ENCODE measurements around the gene F13B.
"Not testable (repeated sequence)": the region's sequence is repeated elsewhere in the genome, so short reads cannot be mapped to it uniquely, and the experiment has no call there.

F13B gene

DNA sequence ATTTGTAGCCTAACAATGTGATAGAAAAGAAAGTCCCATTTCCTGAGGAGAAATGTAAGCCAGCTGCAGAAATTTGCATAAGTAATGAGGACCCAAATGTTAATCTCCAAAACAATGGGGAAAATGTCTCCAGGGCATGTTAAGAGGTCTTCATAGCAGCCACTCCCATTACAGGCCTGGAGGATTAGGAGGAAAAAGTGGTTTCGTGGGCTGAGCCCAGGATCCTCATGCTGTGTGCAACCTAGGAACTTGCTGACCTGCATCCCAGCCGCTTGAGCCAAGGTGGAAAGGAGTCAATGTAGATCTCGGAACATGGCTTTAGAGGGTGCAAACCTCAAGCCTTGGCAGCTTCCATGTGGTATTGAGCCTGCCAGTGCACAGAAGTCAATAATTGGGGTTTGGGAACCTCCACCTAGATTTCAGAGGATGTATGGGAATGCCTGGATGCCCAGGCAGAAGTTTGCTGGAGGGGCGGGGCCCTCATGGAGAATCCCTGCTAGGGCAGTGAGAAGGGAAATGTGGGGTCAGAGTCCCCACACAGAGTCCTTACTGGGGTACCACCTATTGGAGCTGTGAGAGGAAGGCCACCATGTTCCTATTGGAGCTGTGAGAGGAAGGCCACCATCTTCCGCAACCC lies 14.2 kb upstream of the F13B start:
- no peak for TF ChIP-seq JUND (IDR thresholded peaks at IDR 0.05; ENCODE audit: low read depth)
- DNase-seq (ENCODE audit: low read depth in 1 of 2, low spot score in 1 of 2): no peak
- in situ Hi-C loops (cut with HindIII; ENCODE audit: low pct_unique_long_range_greater_than_20kb, low sequenced_read_pairs): no loop called here

DNA sequence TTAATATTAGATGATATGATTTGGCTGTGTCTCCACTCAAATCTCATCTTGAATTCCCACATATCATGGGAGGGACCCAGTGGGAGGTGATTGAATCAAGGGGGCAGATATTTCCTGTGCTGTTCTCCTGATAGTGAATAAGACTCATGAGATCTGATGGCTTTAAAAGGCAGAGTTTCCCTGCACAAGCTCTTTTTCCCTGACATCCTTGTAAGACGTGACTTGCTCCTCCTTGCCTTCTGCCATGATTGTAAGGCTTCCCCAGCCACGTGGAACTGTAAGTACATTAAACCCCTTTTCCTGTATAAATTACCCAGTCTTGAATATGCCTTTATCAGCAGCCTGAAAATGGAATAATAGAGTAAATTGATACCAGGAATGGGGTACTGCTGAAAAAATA lies 13.3 kb upstream of the F13B start:
- TF ChIP-seq JUND (IDR thresholded peaks at IDR 0.05; ENCODE audit: low read depth): no peak
- DNase-seq (ENCODE audit: low read depth in 1 of 2, low spot score in 1 of 2): no peak
- in situ Hi-C loops (cut with HindIII; ENCODE audit: low pct_unique_long_range_greater_than_20kb, low sequenced_read_pairs): no loop called here

DNA sequence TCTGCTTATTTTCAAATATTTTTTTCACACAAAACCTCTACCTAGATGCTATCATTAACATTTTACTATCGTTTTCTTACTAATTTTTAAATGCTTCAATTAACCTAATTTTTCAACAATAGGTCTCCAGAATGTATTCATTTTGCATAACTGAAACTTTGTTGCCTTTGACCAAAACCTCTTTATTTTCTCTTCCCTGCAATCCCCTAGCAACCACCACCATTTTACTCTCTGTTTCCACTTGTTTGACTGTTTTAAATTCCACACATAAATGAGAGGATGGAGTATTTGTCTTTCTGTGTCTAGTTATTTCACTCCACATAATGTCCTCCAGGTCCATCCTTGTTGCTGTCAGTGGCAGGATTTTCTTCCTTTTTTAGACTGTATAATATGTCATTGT lies 9.5 kb upstream of the F13B start:
- no peak for TF ChIP-seq JUND (IDR thresholded peaks at IDR 0.05; ENCODE audit: low read depth)
- in situ Hi-C loops (cut with HindIII; ENCODE audit: low pct_unique_long_range_greater_than_20kb, low sequenced_read_pairs): no loop called here
- no peak for DNase-seq (ENCODE audit: low read depth in 1 of 2, low spot score in 1 of 2)

DNA sequence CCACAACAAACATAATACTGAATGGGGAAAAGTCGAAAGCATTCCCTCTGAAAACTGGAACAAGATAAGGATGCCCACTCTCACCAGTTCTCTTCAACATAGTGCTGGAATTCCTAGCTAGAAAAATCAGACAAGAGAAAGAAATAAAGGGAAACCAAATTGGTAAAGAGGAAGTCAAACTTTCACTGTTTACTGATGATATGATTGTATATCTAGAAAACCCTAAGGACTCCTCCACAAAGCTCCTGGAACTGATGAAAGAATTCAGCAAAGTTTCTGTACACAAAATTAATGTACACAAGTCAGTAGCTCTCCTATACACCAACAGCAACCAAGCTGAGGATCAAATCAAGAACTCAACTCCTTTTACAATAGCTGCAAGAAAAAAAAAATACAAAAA lies 6.9 kb upstream of the F13B start:
- in situ Hi-C loops (cut with HindIII; ENCODE audit: low pct_unique_long_range_greater_than_20kb, low sequenced_read_pairs): no loop called here
- DNase-seq (ENCODE audit: low read depth in 1 of 2, low spot score in 1 of 2): no peak
- TF ChIP-seq JUND (IDR thresholded peaks at IDR 0.05; ENCODE audit: low read depth): no peak

DNA sequence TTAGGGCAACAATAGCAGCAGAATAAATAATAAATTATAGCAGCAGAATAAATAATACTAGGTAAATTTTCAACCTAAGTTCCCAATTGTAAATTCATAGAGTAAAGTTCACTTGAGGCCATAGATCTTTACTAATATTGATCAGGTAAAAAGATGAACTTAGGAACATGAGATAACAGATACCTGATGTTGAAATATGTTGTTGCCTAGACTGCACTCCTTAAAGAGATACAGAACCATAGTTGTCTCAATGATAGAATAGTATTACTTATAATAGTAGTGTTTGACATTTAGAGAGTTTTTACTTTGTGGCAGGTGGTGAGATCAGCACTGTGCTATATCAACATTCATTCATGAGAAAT lies 378 bp upstream of the F13B start:
- DNase-seq (ENCODE audit: low read depth in 1 of 2, low spot score in 1 of 2): no peak
- in situ Hi-C loops (cut with HindIII; ENCODE audit: low pct_unique_long_range_greater_than_20kb, low sequenced_read_pairs): no loop called here
- no peak for TF ChIP-seq JUND (IDR thresholded peaks at IDR 0.05; ENCODE audit: low read depth)

DNA sequence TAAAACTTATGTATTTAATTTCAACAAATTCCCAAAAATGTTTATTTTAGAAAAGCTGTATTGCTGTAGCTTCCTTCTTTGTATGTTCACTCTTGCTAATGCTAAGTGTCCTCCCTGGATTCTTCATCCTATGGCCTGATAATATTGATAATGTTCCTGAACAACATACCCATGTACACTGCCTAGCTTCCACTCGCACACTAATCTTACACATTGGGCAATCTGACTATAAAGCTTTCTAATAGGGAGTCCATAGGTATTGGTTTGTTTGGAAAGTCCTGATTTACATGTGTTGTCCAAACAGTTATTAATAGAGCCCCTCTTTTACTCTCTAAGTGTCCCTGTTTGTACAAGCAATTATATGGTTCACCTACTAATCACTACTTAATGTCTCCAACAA lies 783 bp downstream of the F13B start:
- no peak for DNase-seq (ENCODE audit: low read depth in 1 of 2, low spot score in 1 of 2)
- in situ Hi-C loops (cut with HindIII; ENCODE audit: low pct_unique_long_range_greater_than_20kb, low sequenced_read_pairs): no loop called here
- TF ChIP-seq JUND (IDR thresholded peaks at IDR 0.05; ENCODE audit: low read depth): no peak

DNA sequence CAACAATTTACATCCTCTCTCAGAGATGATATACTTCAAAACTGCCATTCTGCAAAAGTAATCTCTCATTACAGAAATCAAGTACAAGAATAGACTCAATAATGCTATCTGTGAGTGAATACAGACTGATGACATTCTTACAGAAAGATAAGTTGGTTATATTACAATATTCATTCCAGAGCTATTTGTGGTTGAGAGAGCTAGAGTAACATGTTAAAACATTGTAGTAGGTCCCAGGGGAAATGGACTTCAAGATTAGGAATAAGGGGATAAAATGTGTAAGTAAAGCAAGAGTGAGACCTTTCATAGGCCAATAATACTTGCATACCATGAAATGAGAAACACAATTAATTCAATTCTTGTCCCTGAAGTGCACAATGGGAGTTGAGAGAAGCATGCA lies 1.5 kb downstream of the F13B start:
- DNase-seq (ENCODE audit: low read depth in 1 of 2, low spot score in 1 of 2): no peak
- in situ Hi-C loops (cut with HindIII; ENCODE audit: low pct_unique_long_range_greater_than_20kb, low sequenced_read_pairs): no loop called here
- TF ChIP-seq JUND (IDR thresholded peaks at IDR 0.05; ENCODE audit: low read depth): no peak

DNA sequence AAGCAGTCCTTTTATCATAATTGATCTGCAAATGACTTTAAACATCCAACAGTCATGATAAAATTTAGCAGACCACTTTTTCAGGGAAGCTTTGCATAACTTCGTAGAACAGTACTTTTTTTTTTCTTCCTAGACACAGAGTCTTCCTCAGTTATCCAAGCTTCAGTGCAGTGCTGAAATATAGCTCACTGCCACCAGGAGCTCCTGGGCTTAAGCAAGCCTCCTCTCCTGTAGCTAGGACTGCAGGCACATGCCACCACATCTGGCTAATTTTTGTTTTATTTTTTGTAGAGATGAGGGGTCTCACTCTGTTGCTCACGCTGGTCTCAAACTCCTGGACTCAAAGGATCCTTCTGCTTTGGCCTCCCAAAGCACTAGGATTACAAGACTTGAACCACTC lies 3.8 kb downstream of the F13B start:
- TF ChIP-seq JUND (IDR thresholded peaks at IDR 0.05; ENCODE audit: low read depth): no peak
- in situ Hi-C loops (cut with HindIII; ENCODE audit: low pct_unique_long_range_greater_than_20kb, low sequenced_read_pairs): no loop called here
- no peak for DNase-seq (ENCODE audit: low read depth in 1 of 2, low spot score in 1 of 2)

DNA sequence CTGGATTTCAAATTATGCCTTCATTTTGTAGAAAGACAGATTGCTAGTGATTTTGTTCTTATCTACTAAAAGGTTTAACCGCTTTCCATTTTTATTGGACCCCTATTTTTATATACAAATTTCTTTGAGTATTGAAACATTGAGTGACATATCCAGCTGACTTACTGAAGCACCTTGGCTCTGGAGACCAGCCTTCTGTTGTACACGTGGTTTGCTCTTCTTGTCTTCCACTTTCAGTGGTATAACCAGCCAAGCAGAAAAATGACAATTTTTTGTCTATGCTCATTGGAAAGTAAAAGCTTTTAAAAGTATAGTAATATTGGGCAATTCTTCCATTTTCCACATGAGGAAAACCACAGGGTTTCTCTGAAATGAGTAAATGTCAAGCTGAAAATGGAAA lies 4.4 kb downstream of the F13B start:
- no peak for TF ChIP-seq JUND (IDR thresholded peaks at IDR 0.05; ENCODE audit: low read depth)
- DNase-seq (ENCODE audit: low read depth in 1 of 2, low spot score in 1 of 2): no peak
- in situ Hi-C loops (cut with HindIII; ENCODE audit: low pct_unique_long_range_greater_than_20kb, low sequenced_read_pairs): no loop called here

DNA sequence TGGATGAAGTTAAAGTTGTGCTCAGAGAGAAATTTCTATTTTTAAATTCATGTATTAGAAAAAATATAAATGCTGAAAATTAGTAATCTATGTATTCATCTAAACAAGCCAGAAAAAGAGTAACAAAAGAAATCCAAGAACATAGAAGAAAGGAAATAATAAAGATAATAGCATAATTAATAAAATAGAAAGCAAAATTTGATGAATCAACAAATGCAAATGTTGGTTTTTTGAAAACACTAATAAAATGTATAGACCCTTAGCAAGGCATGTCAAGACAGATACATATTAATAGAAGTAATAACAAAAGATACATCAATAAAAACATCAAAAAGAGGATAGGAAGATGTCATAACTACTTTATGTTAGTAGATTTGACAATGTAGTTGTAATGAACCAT lies 18.0 kb downstream of the F13B start:
- in situ Hi-C loops (cut with HindIII; ENCODE audit: low pct_unique_long_range_greater_than_20kb, low sequenced_read_pairs): no loop called here
- no peak for DNase-seq (ENCODE audit: low read depth in 1 of 2, low spot score in 1 of 2)
- TF ChIP-seq JUND (IDR thresholded peaks at IDR 0.05; ENCODE audit: low read depth): no peak

DNA sequence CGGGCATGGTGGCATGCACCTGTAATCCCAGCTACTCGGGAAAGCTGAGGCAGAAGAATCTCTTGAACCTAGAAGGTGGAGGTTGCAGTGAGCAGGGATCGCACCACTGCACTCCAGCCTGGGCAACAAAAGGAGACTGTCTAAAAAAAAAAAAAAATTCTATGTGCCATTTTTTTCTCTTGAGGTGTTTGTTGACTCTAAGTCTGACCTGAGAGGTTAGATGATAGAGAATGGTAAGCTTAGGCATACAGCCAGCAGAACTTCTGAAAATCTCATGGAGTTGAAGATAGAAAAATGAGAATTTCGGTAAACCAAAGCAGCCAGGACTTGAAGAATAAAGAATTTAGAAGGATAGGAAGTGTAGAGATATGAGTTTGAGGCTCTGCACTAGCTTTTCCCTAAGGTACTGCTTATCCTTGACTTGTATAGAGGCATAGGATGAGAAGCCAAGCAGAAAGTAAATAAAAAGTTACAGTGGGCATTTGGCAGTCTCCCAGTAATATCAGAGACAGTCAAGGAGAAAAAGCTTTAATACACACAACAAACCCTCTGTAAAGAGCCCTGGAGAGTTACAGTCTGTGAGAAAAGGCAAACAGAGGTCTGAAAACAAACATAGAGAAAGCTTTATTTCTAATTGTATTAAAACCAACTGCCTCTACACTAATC lies 24.3 kb downstream of the F13B start:
- in situ Hi-C loops (cut with HindIII; ENCODE audit: low pct_unique_long_range_greater_than_20kb, low sequenced_read_pairs): no loop called here
- no peak for DNase-seq (ENCODE audit: low read depth in 1 of 2, low spot score in 1 of 2)
- TF ChIP-seq JUND (IDR thresholded peaks at IDR 0.05; ENCODE audit: low read depth): no peak

DNA sequence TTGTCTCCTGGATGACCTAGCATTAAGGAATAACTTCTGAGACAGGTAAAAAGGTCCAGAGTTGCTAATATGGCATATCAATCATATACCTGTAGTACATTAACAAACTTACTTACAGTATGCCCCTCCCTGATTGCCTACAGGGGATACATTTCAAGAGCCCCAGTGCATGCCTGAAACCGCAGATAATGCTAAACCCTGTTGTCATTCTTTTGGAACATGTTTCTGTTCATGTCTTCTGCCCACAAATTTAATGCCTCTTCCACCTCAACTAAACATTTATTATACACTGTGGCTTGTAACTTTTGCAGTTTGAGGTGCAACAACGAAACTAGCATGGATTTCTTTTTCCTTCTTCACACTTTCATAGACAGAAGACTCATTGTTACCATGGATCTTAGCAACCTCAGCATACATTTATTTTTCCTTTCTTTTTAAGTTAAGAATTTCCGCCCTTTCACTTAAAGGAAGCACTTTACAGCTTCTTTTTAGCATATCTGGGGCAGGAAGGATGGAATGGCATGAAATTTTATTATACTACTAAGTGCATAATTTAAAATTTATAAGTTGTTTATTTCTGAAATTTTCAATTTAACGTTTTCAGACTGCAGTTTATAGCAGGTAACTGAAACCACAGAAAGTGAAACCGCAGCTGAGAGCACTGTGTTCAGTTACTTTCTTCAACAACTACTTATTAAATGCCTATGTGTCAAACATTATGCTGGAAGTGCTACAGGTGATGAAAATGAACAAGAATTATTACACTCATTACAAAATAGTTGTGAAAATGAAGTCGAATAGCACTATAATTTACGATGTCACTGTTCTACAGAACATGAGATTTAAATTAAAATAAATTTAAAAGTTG lies 25.3 kb downstream of the F13B start:
- in situ Hi-C loops (cut with HindIII; ENCODE audit: low pct_unique_long_range_greater_than_20kb, low sequenced_read_pairs): no loop called here
- DNase-seq (ENCODE audit: low read depth in 1 of 2, low spot score in 1 of 2): no peak
- TF ChIP-seq JUND (IDR thresholded peaks at IDR 0.05; ENCODE audit: low read depth): no peak

DNA sequence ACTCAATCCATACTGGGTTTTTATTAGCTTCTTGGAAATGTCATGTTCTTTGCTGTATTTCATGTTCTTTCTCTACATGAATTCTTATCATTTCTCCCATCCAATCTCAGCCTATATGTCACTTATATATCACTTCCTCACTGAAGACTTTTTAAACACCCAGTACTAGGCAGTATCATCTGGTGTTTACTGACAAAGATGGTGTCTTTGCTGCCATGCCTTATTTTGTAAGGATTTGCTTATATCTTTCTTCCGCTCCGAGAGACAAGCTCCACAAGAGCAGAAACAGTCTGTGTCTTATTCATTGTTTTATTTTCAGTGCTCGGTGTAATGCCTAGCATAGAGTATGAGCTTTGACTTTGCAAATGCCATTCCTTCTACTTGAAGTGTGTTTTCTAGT lies 30.2 kb downstream of the F13B start:
- in situ Hi-C loops (cut with HindIII; ENCODE audit: low pct_unique_long_range_greater_than_20kb, low sequenced_read_pairs): no loop called here
- no peak for TF ChIP-seq JUND (IDR thresholded peaks at IDR 0.05; ENCODE audit: low read depth)
- DNase-seq (ENCODE audit: low read depth in 1 of 2, low spot score in 1 of 2): no peak

DNA sequence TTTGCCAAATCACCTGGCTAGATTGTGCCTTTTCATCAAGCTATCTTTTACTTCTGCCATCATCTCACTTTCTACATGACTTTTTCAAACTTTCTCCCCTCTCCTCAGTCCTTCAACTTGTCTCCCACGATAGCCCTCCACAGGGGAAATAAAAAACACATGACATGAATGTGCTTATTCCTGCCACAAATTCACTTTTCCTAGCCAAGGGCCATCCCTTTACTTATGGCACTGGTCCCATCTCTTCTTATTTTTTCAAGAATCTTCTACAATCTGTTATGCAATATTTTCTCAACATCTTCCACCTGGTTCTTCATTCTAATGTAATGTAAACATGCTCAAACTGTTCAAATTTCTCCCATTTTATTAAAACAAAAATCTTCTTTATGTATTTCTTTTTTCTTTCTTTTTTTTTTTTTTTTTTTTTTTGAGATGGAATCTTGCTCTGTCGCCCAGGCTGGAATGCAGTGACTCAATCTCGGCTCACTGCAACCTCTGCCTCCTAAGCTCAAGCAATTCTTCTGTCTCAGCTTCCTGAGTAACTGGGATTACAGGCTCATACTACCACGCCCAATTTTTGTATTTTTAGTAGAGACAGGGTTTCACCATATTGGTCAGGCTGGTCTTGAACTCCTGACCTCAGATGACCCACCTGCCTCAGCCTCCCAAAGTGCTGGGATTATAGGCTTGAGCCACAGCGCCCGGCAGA lies 32.3 kb downstream of the F13B start:
- in situ Hi-C loops (cut with HindIII; ENCODE audit: low pct_unique_long_range_greater_than_20kb, low sequenced_read_pairs); DNase-seq (ENCODE audit: low read depth in 1 of 2, low spot score in 1 of 2): not testable (repeated sequence)
